ENCODE results near the gene KIAA1217.

Gene KIAA1217

DNA sequence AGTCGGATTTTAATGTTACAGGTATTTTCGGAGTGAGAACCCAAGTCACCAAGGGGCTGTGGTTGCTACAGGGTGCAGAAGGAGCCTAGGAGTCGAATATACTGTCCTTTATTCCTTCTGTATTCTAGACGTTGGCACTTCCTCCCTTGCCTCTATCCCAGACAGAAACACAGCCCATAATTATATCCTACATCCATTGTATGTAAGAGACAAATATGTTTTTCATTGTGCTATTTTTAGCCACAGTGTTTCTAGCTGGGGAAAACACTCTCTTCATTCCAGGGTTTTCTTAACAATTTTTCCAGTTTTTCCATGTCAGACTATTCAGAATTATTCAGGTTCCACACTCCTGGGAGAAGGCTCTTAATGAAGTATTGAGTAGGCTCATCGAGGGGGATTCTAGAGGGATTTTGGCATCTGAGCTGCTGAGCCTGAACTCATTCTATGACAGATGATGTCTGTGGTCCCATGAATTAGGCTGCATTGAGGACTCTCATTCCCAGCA lies 32.6 kb downstream of the KIAA1217 start:
- no peak for DNase-seq (ENCODE audit: low read depth, low spot score)

DNA sequence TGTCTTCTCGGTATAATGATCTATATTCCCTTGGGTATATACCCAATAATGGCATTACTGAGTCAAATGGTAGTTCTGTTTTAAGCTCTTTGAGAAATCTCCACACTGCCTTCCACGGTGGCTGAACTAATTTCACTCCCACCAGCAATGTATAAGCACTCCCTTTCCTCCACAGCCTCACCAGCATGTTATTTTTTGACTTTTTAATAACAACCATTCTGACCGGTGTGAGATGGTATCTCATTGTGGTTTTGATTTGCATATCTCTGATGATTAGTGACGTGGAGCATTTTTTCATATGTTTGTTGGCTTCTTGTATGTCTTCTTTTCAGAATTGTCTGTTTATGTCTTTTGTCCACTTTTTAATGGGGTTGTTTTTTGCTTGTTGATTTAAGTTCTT lies 33.6 kb downstream of the KIAA1217 start:
- DNase-seq (ENCODE audit: low read depth, low spot score): no peak

DNA sequence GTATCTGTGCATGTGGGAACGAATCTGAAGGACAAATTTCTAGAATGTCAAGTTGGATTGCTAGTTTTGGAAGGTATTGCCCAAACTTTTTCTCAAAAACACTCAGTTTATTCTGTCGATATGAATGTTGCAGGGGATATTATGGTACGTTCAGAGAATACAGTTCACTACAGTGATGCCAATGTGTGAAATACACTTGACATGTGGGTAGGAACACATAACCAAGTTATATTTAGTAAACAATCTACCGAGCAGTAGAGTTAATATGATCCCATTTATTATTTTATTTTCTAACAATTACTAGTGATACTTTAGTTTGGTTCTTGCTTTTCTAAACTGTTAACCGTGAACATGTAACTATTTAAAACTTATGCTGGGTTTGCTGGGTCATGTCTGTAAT lies 37.4 kb downstream of the KIAA1217 start:
- DNase-seq (ENCODE audit: low read depth, low spot score): no peak

DNA sequence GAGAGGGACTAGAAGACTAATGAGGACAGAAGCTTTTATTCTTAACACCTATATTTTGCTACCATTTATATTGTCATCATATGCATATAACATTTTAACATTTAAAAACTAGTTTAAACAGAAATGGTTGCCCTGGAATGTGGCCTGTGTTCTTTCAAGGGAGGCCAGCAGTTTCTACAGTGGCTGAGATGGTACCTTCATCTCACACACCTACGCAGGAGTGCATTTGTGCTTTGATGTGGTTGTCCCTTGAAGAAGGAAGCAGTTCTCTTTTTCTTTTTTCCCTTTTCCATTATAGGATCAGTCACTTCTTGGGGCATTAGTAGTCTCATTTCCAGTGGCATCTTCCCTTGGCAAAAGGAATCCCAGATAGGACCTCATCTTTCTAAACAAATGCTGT lies 38.9 kb downstream of the KIAA1217 start:
- no peak for DNase-seq (ENCODE audit: low read depth, low spot score)

DNA sequence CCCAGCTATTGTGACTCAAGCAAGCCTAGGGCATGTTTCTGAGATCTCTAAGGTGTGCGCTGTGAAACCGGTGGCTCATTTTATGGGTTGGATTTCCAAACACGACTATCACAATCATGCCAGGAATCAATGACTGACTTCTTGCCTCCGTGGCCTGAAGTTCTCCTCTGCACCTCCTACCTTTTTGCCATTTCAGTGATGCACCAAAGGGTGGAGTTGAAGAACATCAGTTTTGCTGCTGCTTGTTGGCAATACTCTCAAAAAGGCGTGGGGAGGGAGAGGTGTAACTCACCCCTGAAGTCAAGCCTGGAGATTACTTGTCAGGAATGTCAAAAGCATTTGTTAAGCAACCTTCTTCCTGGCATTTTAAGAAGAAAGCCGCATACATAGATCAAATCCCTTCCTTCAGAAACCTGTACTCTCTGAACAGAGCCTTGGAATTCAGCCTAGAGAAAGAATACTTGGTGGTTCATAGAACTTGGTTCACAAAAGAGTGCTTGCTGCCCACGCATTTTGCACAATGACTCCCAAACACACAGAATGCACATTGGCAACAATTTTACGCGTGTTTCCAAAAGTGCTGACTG lies 41.0 kb downstream of the KIAA1217 start:
- DNase-seq (ENCODE audit: low read depth, low spot score): no peak

DNA sequence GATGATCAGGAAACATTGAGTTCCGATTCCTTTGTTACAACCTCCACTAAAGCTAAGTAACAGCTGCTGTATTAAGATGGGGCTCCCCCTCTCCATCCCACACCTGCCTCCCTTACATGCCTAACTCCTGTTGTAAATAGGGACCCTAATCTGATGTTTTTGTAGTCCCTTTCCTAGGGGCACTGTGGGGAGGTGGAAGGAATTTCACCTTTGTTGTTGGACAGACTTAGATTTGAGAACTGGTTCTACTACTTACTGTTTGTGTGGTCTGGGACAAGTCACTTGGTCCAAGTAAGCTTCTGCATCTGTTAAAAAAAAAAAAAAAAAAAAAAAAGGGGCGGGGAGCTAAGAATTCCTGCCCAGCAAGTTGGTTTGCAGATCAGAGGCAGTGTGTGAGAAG lies 42.6 kb downstream of the KIAA1217 start:
- no peak for DNase-seq (ENCODE audit: low read depth, low spot score)

DNA sequence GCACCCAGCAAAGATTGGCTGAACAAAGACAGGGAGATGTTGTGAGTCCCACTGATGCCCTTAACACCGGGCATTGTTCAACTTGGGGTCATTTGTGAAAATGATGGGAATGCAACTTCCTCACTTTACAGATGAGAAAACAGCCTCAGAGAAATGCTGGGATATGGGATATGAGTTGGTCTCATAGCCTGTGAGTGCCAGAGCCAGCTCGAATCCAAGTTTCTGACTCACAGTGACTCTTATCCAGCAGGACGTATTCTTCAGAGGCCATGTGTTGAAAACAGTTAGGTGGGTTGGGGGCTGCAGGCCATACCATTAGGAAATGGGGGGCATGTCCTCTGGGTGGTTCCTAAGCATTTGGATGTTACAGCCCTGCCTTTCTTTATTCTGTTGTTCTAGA lies 45.2 kb downstream of the KIAA1217 start:
- DNase-seq (ENCODE audit: low read depth, low spot score): no peak

DNA sequence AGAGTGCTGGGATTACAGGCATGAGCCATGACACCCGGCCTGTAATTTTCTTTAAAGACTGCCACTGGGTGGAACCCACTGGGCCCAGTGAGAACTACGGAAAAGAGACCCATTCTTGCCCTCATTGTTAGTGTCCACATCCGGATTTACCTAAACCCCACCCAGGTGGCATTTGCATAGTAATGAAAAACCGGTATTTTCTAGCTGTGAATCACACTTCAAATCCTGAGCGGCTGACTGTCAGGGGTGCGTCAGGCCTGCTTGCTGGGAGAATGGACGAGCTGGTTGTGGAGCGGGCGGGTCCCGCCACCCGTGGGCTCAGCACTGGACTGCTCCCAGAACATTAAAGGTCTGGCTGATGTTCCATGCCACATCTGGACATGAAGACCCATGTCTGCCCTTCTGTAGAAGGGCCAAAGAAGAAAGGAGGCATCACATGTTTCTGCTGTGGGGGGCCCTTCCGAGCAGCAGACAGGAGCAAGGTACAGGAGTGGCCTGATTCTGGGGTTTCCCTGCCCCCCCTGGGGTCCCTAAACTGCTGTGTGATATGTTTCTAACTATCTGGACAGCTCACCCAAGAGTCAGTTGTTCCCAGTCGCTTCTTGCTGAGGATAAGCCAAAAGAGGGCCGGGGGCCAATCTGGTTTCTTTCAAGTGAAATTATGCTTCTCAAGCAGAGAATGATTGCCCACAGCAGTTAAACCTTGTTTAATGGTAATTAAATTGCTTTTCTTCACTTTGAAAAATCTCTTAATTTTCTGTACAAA lies 46.4 kb downstream of the KIAA1217 start:
- no peak for DNase-seq (ENCODE audit: low read depth, low spot score)

DNA sequence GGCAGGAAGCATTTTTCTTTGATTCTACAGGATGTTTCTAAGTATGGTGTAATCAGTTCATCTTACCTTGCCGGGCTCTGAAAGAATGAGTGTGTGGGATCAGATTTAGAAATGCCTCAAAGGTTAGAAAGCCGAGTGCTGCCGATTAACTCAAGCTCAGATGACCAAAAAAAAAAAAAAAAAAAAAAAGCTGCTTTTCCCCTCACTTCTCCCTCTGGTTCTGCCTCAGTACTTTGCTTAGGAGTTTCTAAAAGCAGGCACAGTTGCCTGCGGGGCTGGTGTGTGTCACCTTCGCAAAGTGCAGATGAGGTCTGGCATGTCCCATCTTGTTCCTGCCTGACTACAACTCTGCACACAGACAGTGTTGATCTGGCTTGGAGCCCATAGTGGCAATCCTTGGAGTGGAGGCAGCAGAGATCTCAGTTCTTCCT lies 47.0 kb downstream of the KIAA1217 start:
- DNase-seq (ENCODE audit: low read depth, low spot score): no peak

DNA sequence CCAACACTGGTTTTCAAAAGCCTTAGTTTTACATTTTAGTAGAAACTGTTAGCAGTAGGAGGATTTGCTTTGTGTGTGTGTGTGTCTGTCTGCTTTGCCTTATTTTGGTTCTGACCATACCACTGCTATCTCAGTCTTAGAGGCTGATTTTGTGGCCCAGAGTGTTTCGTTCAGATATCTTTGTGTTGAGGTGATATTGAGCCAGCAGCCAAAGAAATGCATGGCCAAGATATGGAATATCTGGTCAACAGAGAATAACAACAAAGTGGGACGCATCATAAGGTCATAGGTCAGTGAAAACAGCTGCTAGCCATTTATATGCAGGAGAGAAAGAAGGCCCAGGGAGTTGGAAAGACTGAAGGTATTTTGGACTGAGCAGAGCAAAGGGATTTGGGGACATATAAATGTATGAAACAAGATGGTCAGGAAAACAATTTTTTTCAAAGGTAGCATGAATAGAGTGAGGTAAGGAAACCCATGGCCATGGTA lies 47.7 kb downstream of the KIAA1217 start:
- no peak for DNase-seq (ENCODE audit: low read depth, low spot score)

DNA sequence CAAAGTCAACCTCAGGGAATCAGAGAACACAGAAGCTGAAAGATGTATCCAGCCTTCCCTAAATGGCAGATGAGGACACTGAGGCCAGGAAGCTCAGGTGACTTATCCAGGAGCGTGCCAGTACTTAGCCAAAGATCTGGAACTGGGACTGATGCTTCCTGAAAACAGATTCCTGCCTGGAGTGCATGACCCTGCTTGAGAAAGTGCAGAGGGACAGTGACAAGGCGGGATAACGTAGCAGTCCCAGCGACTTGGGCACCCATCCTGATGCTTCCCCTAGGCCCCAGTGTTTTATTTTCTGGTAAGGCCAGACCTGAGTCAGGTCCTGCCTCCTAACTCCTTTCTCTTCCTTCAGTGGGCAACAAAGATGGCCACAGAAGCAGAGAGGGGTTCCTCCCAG lies 48.6 kb downstream of the KIAA1217 start:
- DNase-seq (ENCODE audit: low read depth, low spot score): no peak

DNA sequence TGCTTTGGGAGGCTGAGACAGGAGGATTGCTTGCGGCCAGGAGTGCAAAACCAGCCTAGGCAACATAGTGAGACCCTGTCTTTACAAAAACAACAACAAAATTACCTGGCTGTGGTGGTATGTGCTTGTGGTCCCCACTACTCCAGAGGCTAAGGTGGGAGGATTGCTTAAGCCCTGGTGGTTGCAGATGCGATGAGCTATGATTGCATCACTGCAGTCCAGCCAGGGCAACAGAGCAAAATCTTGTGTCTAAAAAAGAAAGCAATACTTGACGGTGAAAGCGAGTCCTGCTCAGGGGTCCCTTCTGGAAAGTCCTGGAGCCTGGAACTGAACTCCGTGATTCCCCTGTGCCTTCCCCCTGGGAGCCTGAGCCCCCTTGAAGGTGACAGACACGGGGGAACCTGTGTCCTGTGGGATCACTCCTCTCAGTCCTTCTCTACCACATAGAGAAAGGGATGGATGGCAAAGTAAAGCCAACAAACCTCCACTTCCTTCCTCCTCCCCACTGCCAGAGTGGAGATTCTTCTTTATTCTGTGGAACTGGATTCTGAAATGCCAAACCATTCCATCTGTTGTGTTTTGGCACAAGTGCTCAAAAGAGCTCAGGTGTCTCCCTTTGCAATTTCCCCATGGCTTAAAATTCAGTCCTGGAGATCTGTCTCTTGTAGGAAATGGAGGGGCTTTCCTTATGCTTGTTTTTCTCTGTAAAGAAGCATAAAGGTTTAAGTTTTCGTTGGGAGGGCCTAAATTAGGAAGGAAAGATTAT lies 50.6 kb downstream of the KIAA1217 start:
- DNase-seq (ENCODE audit: low read depth, low spot score): no peak

DNA sequence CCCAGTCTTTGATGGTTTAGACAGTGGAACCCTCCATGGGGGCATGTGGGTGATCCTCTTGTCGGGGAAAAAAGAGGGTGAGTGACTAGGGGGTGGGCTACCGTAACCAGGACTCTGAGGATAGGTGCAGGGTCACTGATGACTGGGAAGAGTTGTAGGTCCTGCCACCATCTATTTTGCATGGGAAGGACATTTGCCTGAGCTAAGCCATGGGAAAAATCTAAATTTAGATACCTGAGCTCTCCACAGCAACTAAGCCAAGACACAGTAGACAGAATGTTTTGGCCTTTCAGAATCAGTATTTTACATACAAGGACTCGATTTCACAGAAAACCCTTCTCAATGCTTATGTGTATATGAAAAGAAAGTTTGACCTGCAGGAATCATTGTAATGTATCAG lies 52.7 kb downstream of the KIAA1217 start:
- no peak for DNase-seq (ENCODE audit: low read depth, low spot score)

DNA sequence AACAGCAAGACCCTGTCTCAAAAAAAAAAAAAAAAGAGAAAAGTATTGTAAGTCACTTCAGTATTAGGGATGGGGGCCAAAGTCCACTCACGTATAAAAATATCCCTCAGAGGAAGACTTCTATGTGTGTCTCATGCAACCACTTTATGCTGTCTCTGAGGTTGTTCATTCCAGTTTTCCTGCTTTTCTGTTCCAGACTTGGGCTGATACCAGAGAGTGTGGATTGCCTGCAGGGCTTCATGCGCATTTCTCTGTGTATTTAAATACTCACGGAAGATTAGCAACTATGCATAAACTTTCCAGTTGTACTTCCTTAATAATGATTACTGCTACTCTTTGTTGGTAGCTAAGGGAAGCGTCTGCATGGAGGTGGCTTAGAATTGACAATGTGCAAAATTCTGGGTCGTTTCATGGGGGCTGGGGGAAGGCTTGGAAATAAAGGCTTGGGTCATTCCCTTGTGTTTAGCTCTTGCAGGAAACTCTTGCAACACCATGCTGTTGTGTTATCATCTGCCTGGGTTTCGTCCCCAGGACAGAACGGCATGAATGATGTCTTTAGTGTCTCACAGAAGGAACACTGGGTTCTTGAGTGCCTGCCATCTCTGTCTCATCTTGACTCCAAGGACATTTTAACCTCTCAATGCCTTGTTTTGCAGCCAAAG lies 54.1 kb downstream of the KIAA1217 start:
- DNase-seq (ENCODE audit: low read depth, low spot score): no peak

DNA sequence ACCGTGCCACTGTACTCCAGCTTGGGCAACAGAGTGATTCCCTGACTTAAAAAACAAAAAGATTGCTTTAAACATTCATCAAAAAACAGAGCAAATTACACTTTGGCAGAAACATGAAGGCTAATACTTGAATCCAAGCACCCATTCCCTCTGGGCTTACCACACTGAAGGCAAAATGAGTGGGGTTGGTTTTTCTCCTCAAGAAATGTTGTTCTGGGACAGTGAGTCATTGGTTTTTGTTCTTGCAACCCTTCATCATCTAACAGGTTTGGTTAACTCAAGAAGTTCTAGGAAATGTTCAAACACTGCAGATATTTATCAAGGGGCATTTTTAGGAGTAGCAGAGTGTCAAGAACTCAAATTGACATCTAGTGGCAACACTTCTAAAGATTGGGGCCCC lies 60.5 kb downstream of the KIAA1217 start:
- DNase-seq (ENCODE audit: low read depth, low spot score): no peak

DNA sequence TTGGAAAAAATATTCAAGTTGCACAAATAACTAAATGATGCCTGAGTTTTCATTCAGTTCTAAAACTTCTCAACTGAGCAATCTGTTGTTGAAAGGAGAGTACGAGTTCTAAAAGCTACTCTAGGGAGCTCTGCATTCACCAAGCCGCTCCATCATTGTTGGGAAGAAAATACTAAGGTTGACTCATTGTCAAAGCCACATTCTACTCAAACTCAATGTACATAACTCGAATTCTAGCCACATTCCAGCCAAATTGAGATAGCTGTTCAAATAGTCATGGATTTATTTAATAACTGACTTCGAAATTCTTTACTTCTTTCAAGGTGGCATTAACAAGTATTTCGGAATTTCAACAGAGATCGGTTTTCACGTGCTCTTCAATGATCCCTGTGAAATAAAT lies 63.4 kb downstream of the KIAA1217 start:
- DNase-seq (ENCODE audit: low read depth, low spot score): no peak

DNA sequence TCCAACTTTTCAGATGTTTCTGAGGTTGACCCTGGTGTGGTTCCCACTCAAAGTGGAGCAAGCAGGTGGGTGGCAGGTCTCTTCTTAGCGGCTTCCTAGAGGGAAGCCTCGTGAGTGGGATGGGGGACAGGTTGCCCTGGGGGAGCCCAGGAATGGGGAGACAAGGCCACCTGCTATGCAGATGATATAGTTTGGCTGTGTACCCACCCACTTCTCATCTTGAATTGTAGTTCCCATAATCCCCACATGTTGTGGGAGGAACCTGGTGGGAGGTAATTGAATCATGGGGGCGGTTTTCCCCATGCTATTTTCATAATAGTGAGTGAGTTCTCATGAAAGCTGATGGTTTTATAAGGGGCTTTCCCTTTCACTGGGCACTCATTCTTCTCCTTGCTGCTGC lies 68.3 kb downstream of the KIAA1217 start:
- no peak for DNase-seq (ENCODE audit: low read depth, low spot score)

DNA sequence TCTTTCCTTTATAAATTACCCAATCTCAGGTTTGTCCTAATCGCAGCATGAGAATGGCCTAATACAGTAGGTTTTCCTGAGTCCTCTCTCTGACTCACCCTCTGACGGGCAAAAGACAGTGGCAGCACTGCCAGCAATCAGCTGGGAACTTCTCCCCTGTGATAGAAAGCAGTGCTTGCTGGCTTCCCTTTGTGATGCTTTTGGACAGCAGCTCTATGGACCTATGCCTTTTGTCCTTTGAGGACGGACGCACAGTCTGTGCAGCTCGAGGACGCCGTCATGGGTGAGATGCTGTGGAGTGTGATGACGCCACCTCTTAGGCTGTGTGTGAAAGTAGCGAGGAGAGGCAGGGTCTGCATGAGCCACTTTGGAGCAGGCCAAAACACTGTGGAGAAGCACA lies 68.8 kb downstream of the KIAA1217 start:
- no peak for DNase-seq (ENCODE audit: low read depth, low spot score)

DNA sequence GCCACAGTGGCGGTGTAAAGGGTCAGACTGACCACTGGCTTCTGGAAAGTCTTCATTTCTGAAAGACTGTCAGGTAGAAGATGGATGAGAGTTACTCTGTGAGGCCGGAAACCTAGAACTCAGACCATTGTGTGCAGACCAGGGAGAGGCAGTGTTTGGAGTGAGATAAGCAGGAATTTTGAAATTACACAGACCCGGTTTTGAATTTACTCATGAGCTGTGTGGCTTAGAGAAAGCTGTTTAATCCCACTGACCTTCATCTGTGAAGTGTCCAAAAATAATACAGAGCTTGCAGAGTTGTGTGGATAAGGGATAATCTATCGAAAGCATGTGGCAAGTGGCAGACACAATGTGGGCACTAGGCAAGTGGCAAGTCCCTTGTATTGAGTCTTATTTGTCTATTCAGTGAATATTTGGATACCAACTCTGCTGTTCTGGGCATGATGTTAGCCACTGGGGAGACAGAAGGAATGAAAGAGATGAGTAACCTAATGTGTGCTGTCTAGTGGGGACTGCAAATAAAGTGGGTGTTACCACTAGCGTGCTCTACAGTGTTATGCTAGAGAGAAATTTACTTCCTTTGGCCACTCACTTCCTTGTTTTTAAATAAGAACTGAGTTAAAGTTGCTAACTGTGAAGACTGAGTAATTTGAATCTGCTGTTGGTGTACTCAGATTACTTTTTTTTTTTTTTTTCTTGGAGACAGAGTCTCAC lies 69.4 kb downstream of the KIAA1217 start:
- DNase-seq (ENCODE audit: low read depth, low spot score): no peak

DNA sequence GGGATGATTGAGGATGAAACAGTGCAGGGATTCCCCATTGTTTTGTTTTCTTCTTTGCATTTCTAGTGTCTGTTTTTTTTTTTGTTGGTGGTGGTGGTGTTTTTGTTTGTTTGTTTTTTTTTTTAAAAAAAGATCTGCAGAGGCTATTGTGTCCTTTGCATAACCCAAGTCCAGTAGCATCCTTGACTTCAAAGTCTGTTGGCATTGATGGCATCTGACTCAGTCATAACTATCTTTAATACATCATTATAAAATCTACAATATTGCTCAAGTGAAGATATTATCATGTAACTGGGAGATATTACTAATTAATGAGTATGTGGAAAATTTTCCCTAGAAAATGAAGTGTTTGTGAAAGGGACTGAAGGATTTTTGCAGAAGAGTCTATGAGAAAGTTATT lies 70.2 kb downstream of the KIAA1217 start:
- no peak for DNase-seq (ENCODE audit: low read depth, low spot score)

DNA sequence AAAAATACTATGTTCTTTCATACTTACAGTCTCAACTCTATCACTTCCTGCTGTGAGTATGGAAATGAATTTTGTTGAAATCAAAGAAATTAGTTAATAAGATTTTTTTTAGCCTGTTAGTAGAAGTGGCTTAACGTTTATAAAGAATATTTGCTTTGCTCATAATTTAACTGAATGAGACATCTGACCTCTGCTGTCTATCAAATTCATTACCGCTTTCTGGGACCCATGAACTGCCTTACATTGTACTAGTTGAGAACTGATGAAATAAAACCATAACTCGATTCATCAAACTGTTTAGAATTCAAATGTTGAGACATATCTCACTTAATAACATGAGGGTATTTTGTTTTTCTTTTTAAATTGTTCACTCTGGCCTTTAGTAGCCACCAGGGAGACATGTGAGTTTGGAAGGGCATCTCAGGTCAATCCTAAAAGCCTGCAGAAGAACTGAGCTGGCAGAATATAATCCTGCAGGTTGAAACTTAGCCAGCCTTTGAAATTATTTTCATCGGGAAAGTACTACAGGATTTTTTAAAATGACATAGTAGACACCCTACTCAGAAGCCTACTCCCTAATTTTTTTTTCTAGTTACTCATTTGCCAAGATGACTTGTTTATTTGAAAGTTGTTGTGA lies 78.7 kb downstream of the KIAA1217 start:
- no peak for DNase-seq (ENCODE audit: low read depth, low spot score)

Measured in brain pericyte (primary cell).